ENCODE results near the gene GPR171.

- TF ChIP-seq EZH2 (IDR thresholded peaks at IDR 0.05; ENCODE audit: low read depth) (no peak), CTCF (conservative IDR thresholded peaks at IDR 0.05) (no peak)
Measured at GRCh38 chr3:151206201-151206600, 3.2 kb upstream of the GPR171 start.
